Measurements from ENCODE around the gene XYLT1. TPM values are rescaled to one million over a fixed set of nuclear protein-coding genes. Genes with fewer than 3 reads are reported as not detected.
A peak's percentile ranks its signal among the peaks of the same experiment; 100 is the strongest.

The XYLT1 gene
- total and polyA plus RNA-seq, 3 experiments from 2014 or later = 1.4 to 9.1 (median 6.8) TPM

GRCh38 chr16:17160285-17160853 is 310.4 kb downstream of the XYLT1 start:
- Histone ChIP-seq H3K27ac (ENCODE audit: low read depth, low read length) (no peak overlapping the region), H3K9me3 (ENCODE audit: low read length) (no peaks in the 10 kb centered on the region), H3K27me3 (ENCODE audit: insufficient read depth, low read length, poor library complexity, severe bottlenecking) (no peaks in the 10 kb centered on the region), H3K4me3 (ENCODE audit: low read length) (no peak overlapping the region), H3K36me3 (ENCODE audit: insufficient read depth, low read length) (no peaks in the 10 kb centered on the region), H3K4me1 (ENCODE audit: insufficient read depth, low read length) (no peaks in the 10 kb centered on the region)
- Mint-ChIP-seq H3K27me3 (no peaks in the 10 kb centered on the region), H3K4me1 (peaks cover 0 to 2% (median 0%) of the 10 kb centered on the region in 3 donors), H3K36me3 (peaks cover 4 to 45% (median 25%) of the 10 kb centered on the region in 3 donors), H3K4me3 (no peak overlapping the region), H3K27ac (no peak overlapping the region), H3K9me3 (no peaks in the 10 kb centered on the region)
- ChIA-PET POLR2A (no interaction called here), CTCF (no interaction called here)
- no peak for DNase-seq

DNA sequence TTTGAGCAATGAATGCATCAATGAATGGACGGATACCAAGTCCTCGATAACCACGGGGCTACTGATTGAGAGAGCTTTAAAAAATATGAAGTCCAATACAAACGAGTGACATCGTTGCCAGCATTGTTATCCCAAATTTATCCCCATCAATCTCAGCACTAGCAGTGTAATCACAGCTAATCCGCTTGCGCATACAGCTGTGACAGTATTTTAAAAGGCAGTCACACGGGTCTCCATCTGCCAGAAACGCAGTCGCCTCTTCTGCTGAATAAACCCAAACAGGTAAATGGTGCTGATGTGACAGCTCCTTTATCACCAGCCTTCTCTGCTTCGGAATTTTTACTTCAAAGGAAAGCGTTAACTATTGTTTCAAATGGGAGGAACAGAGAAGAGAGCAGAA is 311.1 kb downstream of the XYLT1 start:
- Mint-ChIP-seq H3K9me3 (no peaks in the 10 kb centered on the region), H3K4me3 (no peak overlapping the region), H3K27ac (no peak overlapping the region), H3K27me3 (no peaks in the 10 kb centered on the region), H3K4me1 (peaks cover 0 to 2% (median 0%) of the 10 kb centered on the region in 3 donors), H3K36me3 (peaks cover 4 to 47% (median 25%) of the 10 kb centered on the region in 3 donors)
- POLR2A ChIA-PET = no interaction called here
- no peaks in the 10 kb centered on the region for H3K27me3 ChIP-seq (ENCODE audit: insufficient read depth, low read length, poor library complexity, severe bottlenecking)
- no peaks in the 10 kb centered on the region for H3K9me3 ChIP-seq (ENCODE audit: low read length)
- H3K36me3 ChIP-seq (ENCODE audit: insufficient read depth, low read length) = no peaks in the 10 kb centered on the region
- no peak for DNase-seq
- no peaks in the 10 kb centered on the region for H3K4me1 ChIP-seq (ENCODE audit: insufficient read depth, low read length)
- no peak overlapping the region for H3K4me3 ChIP-seq (ENCODE audit: low read length)
- no peak overlapping the region for H3K27ac ChIP-seq (ENCODE audit: low read depth, low read length)
- CTCF ChIA-PET = no interaction called here

DNA sequence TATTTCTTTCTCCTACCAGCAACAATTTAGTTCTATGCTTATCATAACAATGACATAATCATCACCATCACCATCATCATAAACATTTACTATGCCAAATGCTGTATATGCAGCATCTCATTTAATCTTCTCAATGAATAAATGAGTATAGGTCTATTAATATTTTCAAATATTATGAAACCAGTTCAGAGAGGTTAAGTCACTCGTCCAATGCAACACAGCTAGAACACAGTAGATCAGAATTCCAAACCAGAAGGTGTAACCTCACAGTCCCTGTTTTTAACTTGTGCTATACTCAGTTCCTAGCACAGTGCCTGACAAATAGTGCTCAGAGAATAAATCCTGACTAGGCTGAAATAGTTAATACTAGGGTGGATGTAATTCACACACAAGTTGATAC is 314.8 kb downstream of the XYLT1 start:
- Histone ChIP-seq H3K27ac (ENCODE audit: low read depth, low read length) (no peak overlapping the region), H3K36me3 (ENCODE audit: insufficient read depth, low read length) (no peaks in the 10 kb centered on the region), H3K27me3 (ENCODE audit: insufficient read depth, low read length, poor library complexity, severe bottlenecking) (no peaks in the 10 kb centered on the region), H3K4me3 (ENCODE audit: low read length) (no peak overlapping the region), H3K4me1 (ENCODE audit: insufficient read depth, low read length) (no peaks in the 10 kb centered on the region), H3K9me3 (ENCODE audit: low read length) (no peaks in the 10 kb centered on the region)
- Mint-ChIP-seq H3K9me3 (no peaks in the 10 kb centered on the region), H3K27me3 (no peaks in the 10 kb centered on the region), H3K27ac (no peak overlapping the region), H3K36me3 (peaks cover 4 to 40% (median 22%) of the 10 kb centered on the region in 3 donors), H3K4me3 (no peak overlapping the region), H3K4me1 (peaks cover 0 to 2% (median 0%) of the 10 kb centered on the region in 3 donors)
- ChIA-PET CTCF (no interaction called here), POLR2A (no interaction called here)
- DNase-seq = no peak

- ChIA-PET POLR2A (no interaction called here), CTCF (no interaction called here)
- no peak overlapping the region for H3K27ac Mint-ChIP-seq
- H3K9me3 Mint-ChIP-seq = no peaks in the 10 kb centered on the region
- Histone ChIP-seq H3K27ac (ENCODE audit: low read depth, low read length) (no peak overlapping the region), H3K27me3 (ENCODE audit: insufficient read depth, low read length, poor library complexity, severe bottlenecking) (no peaks in the 10 kb centered on the region), H3K4me1 (ENCODE audit: insufficient read depth, low read length) (no peaks in the 10 kb centered on the region), H3K36me3 (ENCODE audit: insufficient read depth, low read length) (no peaks in the 10 kb centered on the region), H3K4me3 (ENCODE audit: low read length) (no peak overlapping the region), H3K9me3 (ENCODE audit: low read length) (no peaks in the 10 kb centered on the region)
- no peaks in the 10 kb centered on the region for H3K27me3 Mint-ChIP-seq
- no peak for DNase-seq
- H3K36me3 Mint-ChIP-seq = peaks cover 7 to 40% (median 22%) of the 10 kb centered on the region in 3 donors
- H3K4me1 Mint-ChIP-seq = peaks cover 0 to 2% (median 0%) of the 10 kb centered on the region in 3 donors
- H3K4me3 Mint-ChIP-seq = no peak overlapping the region
These were observed 315.3 kb downstream of the XYLT1 start for GRCh38 chr16:17155485-17155884.

DNA sequence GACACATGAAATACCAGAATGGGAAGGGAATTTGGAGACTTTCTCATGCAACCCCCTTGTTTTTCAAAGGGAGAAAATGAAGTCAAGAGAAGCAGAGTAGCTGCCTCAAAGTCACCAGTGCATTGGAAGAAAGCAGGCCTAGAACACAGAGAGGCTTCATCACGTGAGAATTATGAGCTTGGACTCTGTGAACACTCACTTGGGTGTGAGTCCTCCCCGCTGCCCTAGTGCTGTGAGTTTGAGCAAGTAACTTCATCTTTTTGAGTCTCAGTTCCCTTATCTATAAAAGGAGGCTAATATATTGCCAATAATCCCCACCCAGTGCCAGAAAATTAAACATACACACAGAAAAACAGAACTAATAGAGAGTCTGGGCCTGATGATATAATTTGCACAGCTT is 315.8 kb downstream of the XYLT1 start:
- Histone ChIP-seq H3K9me3 (ENCODE audit: low read length) (no peaks in the 10 kb centered on the region), H3K4me1 (ENCODE audit: insufficient read depth, low read length) (no peaks in the 10 kb centered on the region), H3K4me3 (ENCODE audit: low read length) (no peak overlapping the region), H3K27me3 (ENCODE audit: insufficient read depth, low read length, poor library complexity, severe bottlenecking) (no peaks in the 10 kb centered on the region), H3K36me3 (ENCODE audit: insufficient read depth, low read length) (no peaks in the 10 kb centered on the region), H3K27ac (ENCODE audit: low read depth, low read length) (no peak overlapping the region)
- Mint-ChIP-seq H3K4me1 (no peaks in the 10 kb centered on the region), H3K27ac (peak overlapping the region in 1 of 8 donors; percentile 38), H3K36me3 (peaks cover 8 to 37% (median 22%) of the 10 kb centered on the region in 3 donors), H3K9me3 (no peaks in the 10 kb centered on the region), H3K27me3 (no peaks in the 10 kb centered on the region), H3K4me3 (no peak overlapping the region)
- CTCF ChIA-PET = no interaction called here
- POLR2A ChIA-PET = no interaction called here
- DNase-seq = no peak

- Histone ChIP-seq H3K27ac (ENCODE audit: low read depth, low read length) (no peak overlapping the region), H3K4me3 (ENCODE audit: low read length) (no peak overlapping the region), H3K4me1 (ENCODE audit: insufficient read depth, low read length) (no peaks in the 10 kb centered on the region), H3K9me3 (ENCODE audit: low read length) (no peaks in the 10 kb centered on the region), H3K27me3 (ENCODE audit: insufficient read depth, low read length, poor library complexity, severe bottlenecking) (no peaks in the 10 kb centered on the region), H3K36me3 (ENCODE audit: insufficient read depth, low read length) (no peaks in the 10 kb centered on the region)
- Mint-ChIP-seq H3K4me1 (no peaks in the 10 kb centered on the region), H3K4me3 (no peak overlapping the region), H3K27ac (no peak overlapping the region), H3K9me3 (no peaks in the 10 kb centered on the region), H3K27me3 (no peaks in the 10 kb centered on the region), H3K36me3 (peaks cover 4 to 13% (median 7%) of the 10 kb centered on the region in 3 donors)
- ChIA-PET POLR2A (interaction anchor here (0.6 kb wide), 1 partner anchor 172 kb away, joined by 3 read pairs; no protein-coding TSS in a partner anchor), CTCF (no interaction called here)
- no peak for DNase-seq
These were observed 318.4 kb downstream of the XYLT1 start for GRCh38 chr16:17152311-17152710.

- no peak overlapping the region for H3K27ac Mint-ChIP-seq
- no peaks in the 10 kb centered on the region for H3K9me3 Mint-ChIP-seq
- no peaks in the 10 kb centered on the region for H3K27me3 ChIP-seq (ENCODE audit: insufficient read depth, low read length, poor library complexity, severe bottlenecking)
- no peaks in the 10 kb centered on the region for H3K27me3 Mint-ChIP-seq
- CTCF ChIA-PET = no interaction called here
- H3K4me3 ChIP-seq (ENCODE audit: low read length) = no peak overlapping the region
- no peak overlapping the region for H3K4me3 Mint-ChIP-seq
- POLR2A ChIA-PET = no interaction called here
- DNase-seq = no peak
- H3K36me3 Mint-ChIP-seq = peaks cover 4 to 11% (median 6%) of the 10 kb centered on the region in 3 donors
- H3K36me3 ChIP-seq (ENCODE audit: insufficient read depth, low read length) = no peaks in the 10 kb centered on the region
- no peaks in the 10 kb centered on the region for H3K9me3 ChIP-seq (ENCODE audit: low read length)
- H3K4me1 Mint-ChIP-seq = no peaks in the 10 kb centered on the region
- H3K27ac ChIP-seq (ENCODE audit: low read depth, low read length) = no peak overlapping the region
- no peaks in the 10 kb centered on the region for H3K4me1 ChIP-seq (ENCODE audit: insufficient read depth, low read length)
These were observed 319.4 kb downstream of the XYLT1 start for GRCh38 chr16:17151335-17151734.

- Mint-ChIP-seq H3K4me3 (no peak overlapping the region), H3K36me3 (peaks cover 4 to 6% (median 6%) of the 10 kb centered on the region in 3 donors), H3K27me3 (no peaks in the 10 kb centered on the region), H3K27ac (no peak overlapping the region), H3K9me3 (no peaks in the 10 kb centered on the region), H3K4me1 (no peaks in the 10 kb centered on the region)
- CTCF ChIA-PET = interaction anchor here (1.2 kb wide), 1 partner anchor 25 kb away, joined by 3 read pairs; no protein-coding TSS in a partner anchor
- H3K9me3 ChIP-seq (ENCODE audit: low read length) = no peaks in the 10 kb centered on the region
- no peaks in the 10 kb centered on the region for H3K4me1 ChIP-seq (ENCODE audit: insufficient read depth, low read length)
- no peaks in the 10 kb centered on the region for H3K36me3 ChIP-seq (ENCODE audit: insufficient read depth, low read length)
- H3K27ac ChIP-seq (ENCODE audit: low read depth, low read length) = no peak overlapping the region
- H3K27me3 ChIP-seq (ENCODE audit: insufficient read depth, low read length, poor library complexity, severe bottlenecking) = no peaks in the 10 kb centered on the region
- no peak for DNase-seq
- H3K4me3 ChIP-seq (ENCODE audit: low read length) = no peak overlapping the region
- POLR2A ChIA-PET = no interaction called here
These were observed 320.8 kb downstream of the XYLT1 start for GRCh38 chr16:17149904-17150483.

Data from CD8-positive, alpha-beta memory T cell (primary cell).